ENCODE results near the gene NPPA. TPM values are rescaled to one million over a fixed set of nuclear protein-coding genes. Genes with fewer than 3 reads are reported as not detected.
A peak's percentile ranks its signal among the peaks of the same experiment; 100 is the strongest.

Gene NPPA
- total RNA-seq, 6 experiments from 2014 or later, result 0.27 to 2.3 (median 1.3) TPM; not detected in 2

- 53% methylated on average over 3 of the region's 21 CpGs for WGBS (ENCODE audit: insufficient coverage, low coverage, low lambda C conversion rate, missing lambda C conversion rate)
- Histone ChIP-seq H3K9me3 (no peaks in the 10 kb centered on the region), H3K27me3 (no peaks in the 10 kb centered on the region), H3K4me3 (no peak overlapping the region), H3K36me3 (peaks cover 0 to 34% (median 7%) of the 10 kb centered on the region in 4 donors), H3K27ac (peak overlapping the region in 2 of 3 donors; percentile 16 to 21), H3K4me1 (peaks cover 0 to 36% (median 14%) of the 10 kb centered on the region in 4 donors)
- ATAC-seq (peak; percentile 3 to 57 (median 16)), DNase-seq (peak; percentile 78 to 82 (median 81))
- intact Hi-C loops (cut with DNase I), result no loop called here
- TF ChIP-seq CTCF (IDR thresholded peaks at IDR 0.05), result no peak
- no peak for TF ChIP-seq POLR2A (IDR thresholded peaks at IDR 0.05)
These were observed 46.7 kb downstream of the NPPA start for GRCh38 chr1:11800756-11801433.

- Histone ChIP-seq H3K9me3 (no peaks in the 10 kb centered on the region), H3K4me1 (peaks cover 0 to 36% (median 14%) of the 10 kb centered on the region in 4 donors), H3K27me3 (no peaks in the 10 kb centered on the region), H3K36me3 (peaks cover 0 to 38% (median 9%) of the 10 kb centered on the region in 4 donors), H3K4me3 (no peak overlapping the region), H3K27ac (peak overlapping the region in 1 of 3 donors; percentile 16)
- TF ChIP-seq CTCF (IDR thresholded peaks at IDR 0.05) (no peak), POLR2A (IDR thresholded peaks at IDR 0.05) (no peak)
- ATAC-seq, result no peak
- DNase-seq, result no peak
- intact Hi-C loops (cut with DNase I), result no loop called here
- WGBS (ENCODE audit: insufficient coverage, low coverage, low lambda C conversion rate, missing lambda C conversion rate), result 93% methylated on average over 5 of the region's 8 CpGs
These were observed 47.2 kb downstream of the NPPA start for GRCh38 chr1:11800391-11800755.

GRCh38 chr1:11799896-11800295 is 47.7 kb downstream of the NPPA start:
- peaks cover 0 to 42% (median 13%) of the 10 kb centered on the region in 4 donors for H3K36me3 ChIP-seq
- WGBS (ENCODE audit: insufficient coverage, low coverage, low lambda C conversion rate, missing lambda C conversion rate), result 96% methylated on average over 3 of the region's 9 CpGs
- H3K27ac ChIP-seq, result peak overlapping the region in 1 of 3 donors; percentile 16
- H3K4me1 ChIP-seq, result peaks cover 0 to 33% (median 13%) of the 10 kb centered on the region in 4 donors
- no peak for DNase-seq
- no peak for TF ChIP-seq POLR2A (IDR thresholded peaks at IDR 0.05)
- no peak for TF ChIP-seq CTCF (IDR thresholded peaks at IDR 0.05)
- no peaks in the 10 kb centered on the region for H3K27me3 ChIP-seq
- intact Hi-C loops (cut with DNase I), result no loop called here
- no peaks in the 10 kb centered on the region for H3K9me3 ChIP-seq
- H3K4me3 ChIP-seq, result no peak overlapping the region
- ATAC-seq, result no peak

- Histone ChIP-seq H3K27ac (peak overlapping the region in 1 of 3 donors; percentile 29), H3K36me3 (peaks cover 0 to 50% (median 17%) of the 10 kb centered on the region in 4 donors), H3K4me3 (no peak overlapping the region), H3K9me3 (no peaks in the 10 kb centered on the region), H3K4me1 (peaks cover 0 to 25% (median 10%) of the 10 kb centered on the region in 4 donors), H3K27me3 (no peaks in the 10 kb centered on the region)
- no peak for ATAC-seq
- TF ChIP-seq CTCF (IDR thresholded peaks at IDR 0.05) (no peak), POLR2A (IDR thresholded peaks at IDR 0.05) (no peak)
- intact Hi-C loops (cut with DNase I), result no loop called here
- DNase-seq, result no peak
- 100% methylated on average over 2 of the region's 5 CpGs for WGBS (ENCODE audit: insufficient coverage, low coverage, low lambda C conversion rate, missing lambda C conversion rate)
These were observed 48.5 kb downstream of the NPPA start for GRCh38 chr1:11799099-11799498.
